GM21737 (cell line): ENCODE data around the gene C1QL2.

Source experiments
- ATAC-seq: cut with Tn5 transposase; IDR thresholded peaks from one replicate; pipeline ENCODE4 v1.9.1; 2021; ENCODE audit warnings: mild to moderate bottlenecking, moderate library complexity; ENCODE audit not compliant: unreplicated experiment

Gene C1QL2

GRCh38 chr2:119179991-119180390 is 21.4 kb upstream of the C1QL2 start:
- no peak for ATAC-seq

GRCh38 chr2:119179202-119179601 is 20.7 kb upstream of the C1QL2 start:
- no peak for ATAC-seq

GRCh38 chr2:119178776-119179175 is 20.2 kb upstream of the C1QL2 start:
- no peak for ATAC-seq

GRCh38 chr2:119177838-119178190 is 19.3 kb upstream of the C1QL2 start:
- ATAC-seq, result no peak

- no peak for ATAC-seq
Observed at GRCh38 chr2:119177171-119177837, 18.8 kb upstream of the C1QL2 start.

GRCh38 chr2:119175517-119175916 is 17.0 kb upstream of the C1QL2 start:
- ATAC-seq, result no peak

- ATAC-seq, result no peak
Observed at GRCh38 chr2:119174993-119175347, 16.4 kb upstream of the C1QL2 start.

- no peak for ATAC-seq
Observed at GRCh38 chr2:119174216-119174992, 15.9 kb upstream of the C1QL2 start.

- ATAC-seq, result no peak
Observed at GRCh38 chr2:119173556-119174060, 15.1 kb upstream of the C1QL2 start.

- ATAC-seq, result no peak
Observed at GRCh38 chr2:119170504-119170903, 12.0 kb upstream of the C1QL2 start.

GRCh38 chr2:119169717-119170116 is 11.2 kb upstream of the C1QL2 start:
- no peak for ATAC-seq

GRCh38 chr2:119160361-119160990 is 1.9 kb upstream of the C1QL2 start:
- ATAC-seq, result no peak

- ATAC-seq, result no peak
Observed at GRCh38 chr2:119157850-119158511, 570 bp downstream of the C1QL2 start.

- no peak for ATAC-seq
Observed at GRCh38 chr2:119156891-119157773, 1.4 kb downstream of the C1QL2 start.

- ATAC-seq, result no peak
Observed at GRCh38 chr2:119156105-119156890, 2.3 kb downstream of the C1QL2 start.

- no peak for ATAC-seq
Observed at GRCh38 chr2:119155633-119156032, 2.9 kb downstream of the C1QL2 start.

GRCh38 chr2:119154076-119154475 is 4.5 kb downstream of the C1QL2 start:
- no peak for ATAC-seq

- ATAC-seq, result no peak
Observed at GRCh38 chr2:119149611-119150010, 8.9 kb downstream of the C1QL2 start.

- ATAC-seq, result no peak
Observed at GRCh38 chr2:119147776-119148715, 10.5 kb downstream of the C1QL2 start.
